HCT116 (cell line): ENCODE measurements around the gene ZNF532. TPM values are rescaled to one million over a fixed set of nuclear protein-coding genes. Genes with fewer than 3 reads are reported as not detected.

Experiments used
- ATAC-seq: fragments of 200-7000 bp; cut with Tn5 transposase; 2 replicates; pipeline ENCODE4 v1.9.1; 2020; ENCODE audit warnings: mild to moderate bottlenecking, moderate library complexity
- BruUV-seq: library from RNA; stranded (reverse); fragments of 400-500 nt; replicated peaks from 2 replicates; lab custom pipeline; 2021; lab: Mats Ljungman, UMichigan
- CTCF ChIA-PET: fragments of 300-600 bp; sonication (Branson Sonifier 250); formaldehyde crosslinking; loops from one replicate; lab custom pipeline; 2021; ENCODE audit warnings: antibody characterized with exemption; lab: Charles Lee
- POLR2A ChIA-PET: fragments of 300-600, 350-600 bp; sonication (Branson Sonifier 250); formaldehyde crosslinking; loops from one replicate; lab custom pipeline; 2021; ENCODE audit warnings: antibody characterized with exemption; lab: Charles Lee
- RAD21 ChIA-PET, 2 experiments: fragments of 300-600 bp; sonication (Branson Sonifier 250); formaldehyde crosslinking; loops; one replicate each; lab custom pipeline; 2023; ENCODE audit warnings: low total read pairs in 2 of 2; ENCODE audit not compliant: uncharacterized antibody in 2 of 2, unreplicated experiment in 2 of 2, low non-redundant PET in 1 of 2; lab: Charles Lee
- DNase-seq: peaks from one replicate; pipeline ENCODE4 v3.0.0-alpha.2; 2010; ENCODE audit warnings: low read depth, low spot score
- H2AFZ ChIP-seq: fragments of 200-600 bp; shearing (Covaris generic), sonication (generic); 2 replicates; pipeline ENCODE4 v1.6.1; 2017; ENCODE audit warnings: low read depth, mixed run types, mixed read lengths, antibody characterized with exemption, low read length; ENCODE audit not compliant: poor library complexity, severe bottlenecking
- H3K27ac ChIP-seq: 2 replicates; pipeline ENCODE4 v1.5.1; 2012; ENCODE audit warnings: low read depth, low read length
- H3K27me3 ChIP-seq: fragments of 200-600 bp; sonication (generic); 2 replicates; pipeline ENCODE4 v1.6.1; 2016; ENCODE audit warnings: mixed run types, low read length, mixed read lengths; ENCODE audit not compliant: insufficient read depth
- H3K36me3 ChIP-seq, 2 experiments: fragments of 200-500 bp in 1 of 2; fragments of 200-600 bp in 1 of 2; sonication (Bioruptor generic) in 1 of 2; sonication (generic) in 1 of 2; 2 replicates each; pipeline versions ENCODE4 v1.5.1 to v1.6.1; 2014 to 2016; ENCODE audit warnings: low read length in 2 of 2, inconsistent platforms in 1 of 2, mixed read lengths in 1 of 2, mixed run types in 1 of 2; ENCODE audit not compliant: insufficient read depth in 2 of 2, control insufficient read depth in 1 of 2
- H3K4me1 ChIP-seq, 2 experiments: fragments of 200-600 bp in 1 of 2; sonication (generic) in 1 of 2; 2 replicates each; pipeline versions ENCODE4 v1.5.1 to v1.6.1; 2012 to 2017; ENCODE audit warnings: low read length in 2 of 2, inconsistent platforms in 1 of 2, mild to moderate bottlenecking in 1 of 2, mixed read lengths in 1 of 2, mixed run types in 1 of 2, moderate library complexity in 1 of 2; ENCODE audit not compliant: insufficient read depth in 2 of 2, control insufficient read depth in 1 of 2
- H3K4me2 ChIP-seq: fragments of 200-600 bp; sonication (generic); 2 replicates; pipeline ENCODE4 v1.6.1; 2017; ENCODE audit warnings: mixed run types, low read length, mixed read lengths
- H3K4me3 ChIP-seq, 2 experiments: fragments of 200-600 bp in 1 of 2; sonication (generic) in 1 of 2; replicated peaks in 1 of 2; 2 replicates each; pipeline ENCODE4 v1.5.1; 2011 to 2016; ENCODE audit warnings: low read length in 2 of 2, control low read depth in 1 of 2, low read depth in 1 of 2, mild to moderate bottlenecking in 1 of 2, mixed read lengths in 1 of 2, mixed run types in 1 of 2
- H3K79me2 ChIP-seq: fragments of 200-600 bp; sonication (generic); 2 replicates; pipeline ENCODE4 v1.6.1; 2017; ENCODE audit warnings: mild to moderate bottlenecking, mixed run types, low read length, moderate library complexity, mixed read lengths; ENCODE audit not compliant: insufficient read depth
- H3K9ac ChIP-seq: fragments of 200-600 bp; sonication (generic); 2 replicates; pipeline ENCODE4 v1.6.1; 2016; ENCODE audit warnings: low read length, mixed read lengths
- H3K9me2 ChIP-seq: fragments of 200-600 bp; sonication (generic), shearing (Covaris generic); 2 replicates; pipeline ENCODE4 v1.6.1; 2017; ENCODE audit warnings: mixed run types, mild to moderate bottlenecking, moderate library complexity; ENCODE audit not compliant: insufficient read depth
- H3K9me3 ChIP-seq, 2 experiments: fragments of 200-500 bp in 1 of 2; fragments of 200-600 bp in 1 of 2; sonication (Bioruptor generic) in 1 of 2; sonication (generic) in 1 of 2; 2 replicates each; pipeline ENCODE4 v1.6.1; 2014 to 2017; ENCODE audit warnings: low read length in 2 of 2, mixed read lengths in 2 of 2, inconsistent platforms in 1 of 2, low read depth in 1 of 2, mild to moderate bottlenecking in 1 of 2, mixed run types in 1 of 2, moderate library complexity in 1 of 2; ENCODE audit not compliant: control insufficient read depth in 1 of 2, insufficient read depth in 1 of 2
- H4K20me1 ChIP-seq: fragments of 200-600 bp; sonication (generic), shearing (Covaris generic); 2 replicates; pipeline ENCODE4 v1.6.1; 2017; ENCODE audit warnings: mixed run types, mild to moderate bottlenecking, moderate library complexity; ENCODE audit not compliant: insufficient read depth
- ATF3 ChIP-seq: IDR thresholded peaks from 2 replicates; pipeline ENCODE4 v1.6.1; 2012
- CBX3 ChIP-seq: IDR thresholded peaks from 2 replicates; pipeline ENCODE4 v1.6.1; 2012; ENCODE audit warnings: low read depth
- CEBPB ChIP-seq: IDR thresholded peaks from 2 replicates; pipeline ENCODE4 v1.6.1; 2012; ENCODE audit warnings: low read depth
- EGR1 ChIP-seq: IDR thresholded peaks from 2 replicates; pipeline ENCODE4 v1.6.1; 2012; ENCODE audit warnings: low read depth
- EZH2 ChIP-seq: fragments of 200-600 bp; sonication (generic); IDR thresholded peaks from 2 replicates; pipeline ENCODE4 v1.6.1; 2017; ENCODE audit warnings: antibody characterized with exemption, mixed run types
- EZH2phosphoT487 ChIP-seq: fragments of 200-600 bp; IDR thresholded peaks from 2 replicates; pipeline ENCODE4 v1.6.1; 2018; ENCODE audit warnings: antibody characterized with exemption, borderline replicate concordance
- FOSL1 ChIP-seq: IDR thresholded peaks from 2 replicates; pipeline ENCODE4 v1.6.1; 2012; ENCODE audit warnings: low read depth
- POLR2A ChIP-seq: IDR thresholded peaks from 2 replicates; pipeline ENCODE4 v1.7.0; 2011; ENCODE audit warnings: borderline replicate concordance; ENCODE audit not compliant: insufficient read depth, insufficient read length; ENCODE audit errors: extremely low read depth
- RAD21 ChIP-seq: IDR thresholded peaks from 2 replicates; pipeline ENCODE4 v1.6.1; 2012; ENCODE audit warnings: low read depth, mild to moderate bottlenecking
- SIN3A ChIP-seq: IDR thresholded peaks from 2 replicates; pipeline ENCODE4 v1.6.1; 2012; ENCODE audit warnings: low read depth
- SP1 ChIP-seq: IDR thresholded peaks from 2 replicates; pipeline ENCODE4 v1.6.1; 2012; ENCODE audit warnings: low read depth
- SRF ChIP-seq: IDR thresholded peaks from 2 replicates; pipeline ENCODE4 v1.6.1; 2012; ENCODE audit warnings: low read depth
- YY1 ChIP-seq: IDR thresholded peaks from 2 replicates; pipeline ENCODE4 v1.6.1; 2011; ENCODE audit warnings: low read length, low read depth, moderate library complexity, mild to moderate bottlenecking; ENCODE audit not compliant: insufficient replicate concordance; ENCODE audit errors: extremely low read depth
- ZBTB33 ChIP-seq: IDR thresholded peaks from 2 replicates; pipeline ENCODE4 v1.6.1; 2011; ENCODE audit warnings: mild to moderate bottlenecking, low read length, moderate library complexity; ENCODE audit not compliant: insufficient replicate concordance; ENCODE audit errors: extremely low read depth
- ZNF274 ChIP-seq: fragments of 200-500 bp; sonication (Bioruptor generic); IDR thresholded peaks from 2 replicates; pipeline ENCODE4 v1.6.1; 2014; ENCODE audit warnings: mild to moderate bottlenecking, low read depth, low read length, inconsistent platforms
- intact Hi-C: fragments of 100-400 bp; cut with micrococcal nuclease; formaldehyde crosslinking; loops from 2 replicates; pipeline ENCODE4 v1.10.0; 2022
- total RNA-seq: library from RNA; stranded (reverse); gene quantifications from one replicate; pipeline ENCODE4 v1.2.1, GENCODE V29; 2021; ENCODE audit not compliant: unreplicated experiment
- TF ChIP-seq, protein P1 (sequence below), 3 experiments: fragments of 200-600 bp in 1 of 3; sonication (generic) in 1 of 3; IDR thresholded peaks in 2 of 3; conservative IDR thresholded peaks in 1 of 3; 2 replicates each; pipeline ENCODE4 v1.5.1; 2012 to 2017; ENCODE audit warnings: low read depth in 2 of 3, low read length in 2 of 3, antibody characterized with exemption in 1 of 3, borderline replicate concordance in 1 of 3, control low read depth in 1 of 3, mild to moderate bottlenecking in 1 of 3, mixed read lengths in 1 of 3, mixed run types in 1 of 3, moderate library complexity in 1 of 3; ENCODE audit not compliant: insufficient read depth in 1 of 3
- TF ChIP-seq, protein P2 (sequence below): IDR thresholded peaks from 2 replicates; pipeline ENCODE4 v1.6.1; 2012

ZNF532 gene
- total RNA-seq, 1 experiment from 2014 or later, result 11.6 TPM

GRCh38 chr18:58901783-58902182 is 37.1 kb downstream of the ZNF532 start:
- RAD21 ChIA-PET, result no interaction called here
- Histone ChIP-seq H3K36me3 (no peaks in the 10 kb centered on the region), H3K79me2 (no peaks in the 10 kb centered on the region), H3K4me2 (no peak overlapping the region), H2AFZ (no peak overlapping the region), H3K4me1 (no peaks in the 10 kb centered on the region), H3K4me3 (no peak overlapping the region), H4K20me1 (no peaks in the 10 kb centered on the region), H3K27me3 (no peaks in the 10 kb centered on the region), H3K9ac (no peak overlapping the region), H3K27ac (no peak overlapping the region), H3K9me2 (no peaks in the 10 kb centered on the region), H3K9me3 (no peaks in the 10 kb centered on the region)
- no TSS peak for BruUV-seq
- DNase-seq (no peak), ATAC-seq (no peak)
- TF ChIP-seq CBX3, result no peak
- no peak for TF ChIP-seq CEBPB
- no peak for TF ChIP-seq SRF
- TF ChIP-seq SIN3A, result no peak
- TF ChIP-seq YY1, result no peak
- TF ChIP-seq EGR1, result no peak
- no peak for TF ChIP-seq POLR2A
- TF ChIP-seq ZBTB33, result no peak
- no peak for TF ChIP-seq RAD21
- POLR2A ChIA-PET, result no interaction called here
- intact Hi-C loops, result no loop called here
- CTCF ChIA-PET, result no interaction called here

- no peaks in the 10 kb centered on the region for H3K4me1 ChIP-seq
- BruUV-seq, result no TSS peak
- no peak overlapping the region for H3K4me3 ChIP-seq
- CTCF ChIA-PET, result no interaction called here
- RAD21 ChIA-PET, result no interaction called here
- no peak overlapping the region for H3K4me2 ChIP-seq
- no peaks in the 10 kb centered on the region for H3K27me3 ChIP-seq
- no peaks in the 10 kb centered on the region for H3K36me3 ChIP-seq
- H3K27ac ChIP-seq, result no peak overlapping the region
- H3K9me2 ChIP-seq, result no peaks in the 10 kb centered on the region
- no peak overlapping the region for H3K9ac ChIP-seq
- intact Hi-C loops, result no loop called here
- DNase-seq (no peak), ATAC-seq (no peak)
- POLR2A ChIA-PET, result no interaction called here
- no peaks in the 10 kb centered on the region for H3K79me2 ChIP-seq
- H3K9me3 ChIP-seq, result no peaks in the 10 kb centered on the region
- no peak overlapping the region for H2AFZ ChIP-seq
- no peaks in the 10 kb centered on the region for H4K20me1 ChIP-seq
- TF ChIP-seq ATF3 (no peak), SP1 (no peak), CEBPB (no peak), EZH2 (no peak), POLR2A (no peak), SIN3A (no peak), FOSL1 (no peak), ZNF274 (no peak), EZH2phosphoT487 (no peak), EGR1 (no peak), SRF (no peak)
- TF ChIP-seq, protein P1, sequence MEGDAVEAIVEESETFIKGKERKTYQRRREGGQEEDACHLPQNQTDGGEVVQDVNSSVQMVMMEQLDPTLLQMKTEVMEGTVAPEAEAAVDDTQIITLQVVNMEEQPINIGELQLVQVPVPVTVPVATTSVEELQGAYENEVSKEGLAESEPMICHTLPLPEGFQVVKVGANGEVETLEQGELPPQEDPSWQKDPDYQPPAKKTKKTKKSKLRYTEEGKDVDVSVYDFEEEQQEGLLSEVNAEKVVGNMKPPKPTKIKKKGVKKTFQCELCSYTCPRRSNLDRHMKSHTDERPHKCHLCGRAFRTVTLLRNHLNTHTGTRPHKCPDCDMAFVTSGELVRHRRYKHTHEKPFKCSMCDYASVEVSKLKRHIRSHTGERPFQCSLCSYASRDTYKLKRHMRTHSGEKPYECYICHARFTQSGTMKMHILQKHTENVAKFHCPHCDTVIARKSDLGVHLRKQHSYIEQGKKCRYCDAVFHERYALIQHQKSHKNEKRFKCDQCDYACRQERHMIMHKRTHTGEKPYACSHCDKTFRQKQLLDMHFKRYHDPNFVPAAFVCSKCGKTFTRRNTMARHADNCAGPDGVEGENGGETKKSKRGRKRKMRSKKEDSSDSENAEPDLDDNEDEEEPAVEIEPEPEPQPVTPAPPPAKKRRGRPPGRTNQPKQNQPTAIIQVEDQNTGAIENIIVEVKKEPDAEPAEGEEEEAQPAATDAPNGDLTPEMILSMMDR (IDR thresholded peaks at IDR 0.05 in 2 of 3, conservative IDR thresholded peaks at IDR 0.05 in 1 of 3; ENCODE audit: borderline replicate concordance in 1 of 3, insufficient read depth in 1 of 3, low read depth in 2 of 3, low read length in 2 of 3), result no peak
- TF ChIP-seq, protein P2, sequence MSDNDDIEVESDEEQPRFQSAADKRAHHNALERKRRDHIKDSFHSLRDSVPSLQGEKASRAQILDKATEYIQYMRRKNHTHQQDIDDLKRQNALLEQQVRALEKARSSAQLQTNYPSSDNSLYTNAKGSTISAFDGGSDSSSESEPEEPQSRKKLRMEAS, result no peak
These were observed 38.3 kb downstream of the ZNF532 start for GRCh38 chr18:58902961-58903360.
